ENCODE results near the gene ASB18. TPM values are rescaled to one million over a fixed set of nuclear protein-coding genes. Genes with fewer than 3 reads are reported as not detected.

Gene ASB18
- total and polyA plus RNA-seq, 9 donors, result not detected

DNA sequence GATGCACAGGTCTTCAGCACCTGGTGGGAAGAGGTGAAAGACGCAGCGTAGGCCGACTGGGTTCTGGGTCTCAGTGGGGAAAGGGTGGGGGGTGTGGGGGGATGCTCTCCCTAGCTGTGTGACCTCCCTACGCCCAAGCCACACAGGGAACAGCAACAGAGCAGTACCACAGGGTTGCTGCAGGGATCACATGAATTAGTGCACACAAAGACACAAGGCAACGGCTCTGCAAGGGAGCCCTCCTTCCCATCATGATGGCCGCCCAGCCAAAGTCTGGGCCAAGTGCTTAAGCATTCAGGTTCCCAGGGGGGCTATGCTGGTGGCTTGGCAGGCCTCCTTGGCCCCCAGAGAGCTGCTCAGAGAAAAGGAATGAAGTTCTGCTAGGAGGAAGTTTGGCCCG is 67.8 kb downstream of the ASB18 start:
- WGBS, 3 donors, result 77 to 83% (median 78%) methylated on average over 7 of the region's 7 CpGs
- TF ChIP-seq POLR2A (IDR thresholded peaks at IDR 0.05), result no peak
- TF ChIP-seq EP300 (IDR thresholded peaks at IDR 0.05), result no peak
- TF ChIP-seq, protein P1, sequence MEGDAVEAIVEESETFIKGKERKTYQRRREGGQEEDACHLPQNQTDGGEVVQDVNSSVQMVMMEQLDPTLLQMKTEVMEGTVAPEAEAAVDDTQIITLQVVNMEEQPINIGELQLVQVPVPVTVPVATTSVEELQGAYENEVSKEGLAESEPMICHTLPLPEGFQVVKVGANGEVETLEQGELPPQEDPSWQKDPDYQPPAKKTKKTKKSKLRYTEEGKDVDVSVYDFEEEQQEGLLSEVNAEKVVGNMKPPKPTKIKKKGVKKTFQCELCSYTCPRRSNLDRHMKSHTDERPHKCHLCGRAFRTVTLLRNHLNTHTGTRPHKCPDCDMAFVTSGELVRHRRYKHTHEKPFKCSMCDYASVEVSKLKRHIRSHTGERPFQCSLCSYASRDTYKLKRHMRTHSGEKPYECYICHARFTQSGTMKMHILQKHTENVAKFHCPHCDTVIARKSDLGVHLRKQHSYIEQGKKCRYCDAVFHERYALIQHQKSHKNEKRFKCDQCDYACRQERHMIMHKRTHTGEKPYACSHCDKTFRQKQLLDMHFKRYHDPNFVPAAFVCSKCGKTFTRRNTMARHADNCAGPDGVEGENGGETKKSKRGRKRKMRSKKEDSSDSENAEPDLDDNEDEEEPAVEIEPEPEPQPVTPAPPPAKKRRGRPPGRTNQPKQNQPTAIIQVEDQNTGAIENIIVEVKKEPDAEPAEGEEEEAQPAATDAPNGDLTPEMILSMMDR (IDR thresholded peaks at IDR 0.05), result no peak
- no peaks in the 10 kb centered on the region for H3K27me3 ChIP-seq
- H3K27ac ChIP-seq, result no peak overlapping the region
- no peaks in the 10 kb centered on the region for H3K4me1 ChIP-seq (ENCODE audit: insufficient read depth)
- intact Hi-C loops (cut with DNase I), result no loop called here
- H3K4me3 ChIP-seq, result no peak overlapping the region
- H3K9me3 ChIP-seq, result no peaks in the 10 kb centered on the region
- H3K36me3 ChIP-seq, result no peaks in the 10 kb centered on the region
- no peak for DNase-seq

DNA sequence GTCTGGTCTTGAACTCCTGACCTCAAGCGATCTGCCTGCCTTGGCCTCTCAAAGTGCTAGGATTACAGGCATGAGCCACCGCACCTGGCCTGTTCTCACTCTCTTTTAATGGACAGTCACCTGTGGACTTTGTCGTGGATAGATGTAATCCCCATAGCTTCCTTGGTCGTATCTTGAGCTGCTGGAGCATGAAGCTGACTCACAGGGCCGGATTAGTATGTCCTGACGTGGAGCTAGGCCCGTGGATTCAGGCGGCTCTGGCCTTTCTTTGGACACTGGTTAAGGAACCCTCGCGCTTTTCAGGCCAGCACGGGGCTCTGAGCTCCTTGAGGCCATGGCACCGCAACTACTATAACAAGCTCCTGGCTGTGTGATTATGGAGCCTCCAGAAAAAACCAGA is 68.5 kb downstream of the ASB18 start:
- intact Hi-C loops (cut with DNase I), result no loop called here
- Histone ChIP-seq H3K27me3 (no peaks in the 10 kb centered on the region), H3K9me3 (no peaks in the 10 kb centered on the region), H3K4me3 (no peak overlapping the region), H3K36me3 (no peaks in the 10 kb centered on the region), H3K27ac (no peak overlapping the region), H3K4me1 (ENCODE audit: insufficient read depth) (no peaks in the 10 kb centered on the region)
- 88 to 90% (median 88%) methylated on average over 12 of the region's 12 CpGs for WGBS, 3 donors
- TF ChIP-seq POLR2A (IDR thresholded peaks at IDR 0.05) (no peak), EP300 (IDR thresholded peaks at IDR 0.05) (no peak)
- no peak for DNase-seq

DNA sequence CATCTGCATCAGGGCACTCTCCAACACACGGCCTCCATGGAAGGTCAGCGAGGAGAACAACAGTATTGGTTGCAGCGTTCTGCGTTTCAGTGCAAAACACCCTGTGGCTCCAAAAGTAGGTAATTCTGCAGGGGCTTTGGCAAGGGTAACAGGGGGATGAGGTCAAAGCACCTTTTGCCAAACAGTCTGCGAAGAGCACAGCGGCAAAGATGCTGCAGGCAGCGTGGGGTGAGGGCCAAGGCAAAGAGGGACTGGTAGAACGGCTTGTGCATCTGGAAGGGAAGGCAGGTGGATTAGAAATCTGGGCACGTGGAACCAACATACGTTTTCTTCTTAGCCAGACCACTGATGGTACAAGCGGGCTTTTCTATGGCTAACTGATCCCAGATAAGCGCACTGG is 69.4 kb downstream of the ASB18 start:
- H3K4me3 ChIP-seq, result no peak overlapping the region
- H3K9me3 ChIP-seq, result no peaks in the 10 kb centered on the region
- H3K27me3 ChIP-seq, result no peaks in the 10 kb centered on the region
- H3K4me1 ChIP-seq (ENCODE audit: insufficient read depth), result no peaks in the 10 kb centered on the region
- H3K36me3 ChIP-seq, result no peaks in the 10 kb centered on the region
- DNase-seq, result no peak
- no peak overlapping the region for H3K27ac ChIP-seq
- 83 to 91% (median 90%) methylated on average over 12 of the region's 12 CpGs for WGBS, 3 donors
- intact Hi-C loops (cut with DNase I), result no loop called here
- TF ChIP-seq EP300 (IDR thresholded peaks at IDR 0.05) (no peak), POLR2A (IDR thresholded peaks at IDR 0.05) (no peak)
- TF ChIP-seq, protein P1 (IDR thresholded peaks at IDR 0.05), result no peak

- intact Hi-C loops (cut with DNase I), result no loop called here
- DNase-seq, result no peak
Measured at GRCh38 chr2:236193026-236193425, 71.2 kb downstream of the ASB18 start.

DNA sequence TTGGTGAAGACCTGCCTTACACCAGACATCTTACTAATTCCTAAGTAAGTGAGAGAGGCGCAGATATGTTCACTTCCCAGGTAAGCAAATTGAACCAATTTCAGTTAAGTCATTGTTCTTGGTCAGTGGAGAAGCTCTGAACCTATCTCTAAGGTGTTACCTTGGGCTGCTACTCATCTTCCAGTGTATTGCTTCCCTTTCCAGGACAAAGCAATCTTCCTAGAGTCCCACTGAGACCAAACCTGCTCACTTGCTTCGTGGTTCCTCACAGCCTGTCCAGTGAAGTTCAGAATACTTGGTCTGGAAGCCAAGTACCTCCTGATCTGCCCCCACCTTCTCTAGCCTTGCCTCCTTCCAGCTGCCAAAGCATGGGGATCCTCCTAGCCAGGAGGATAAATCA is 73.5 kb downstream of the ASB18 start:
- Histone ChIP-seq H3K27me3 (no peaks in the 10 kb centered on the region), H3K4me1 (ENCODE audit: insufficient read depth) (no peaks in the 10 kb centered on the region), H3K27ac (no peak overlapping the region), H3K4me3 (no peak overlapping the region), H3K36me3 (no peaks in the 10 kb centered on the region), H3K9me3 (no peaks in the 10 kb centered on the region)
- TF ChIP-seq POLR2A (IDR thresholded peaks at IDR 0.05) (no peak), EP300 (IDR thresholded peaks at IDR 0.05) (no peak)
- TF ChIP-seq, protein P1 (IDR thresholded peaks at IDR 0.05), result no peak
- 83 to 87% (median 86%) methylated on average over 2 of the region's 2 CpGs for WGBS, 3 donors
- intact Hi-C loops (cut with DNase I), result no loop called here
- no peak for DNase-seq

More at GRCh38 chr2:236193026-236193425, 71.2 kb downstream of the ASB18 start:
- H3K9me3 ChIP-seq, result no peaks in the 10 kb centered on the region
- no peak overlapping the region for H3K4me3 ChIP-seq
- no peaks in the 10 kb centered on the region for H3K27me3 ChIP-seq
- 77 to 85% (median 82%) methylated on average over 10 of the region's 10 CpGs for WGBS, 3 donors
- no peaks in the 10 kb centered on the region for H3K36me3 ChIP-seq
- H3K4me1 ChIP-seq (ENCODE audit: insufficient read depth), result no peaks in the 10 kb centered on the region
- no peak overlapping the region for H3K27ac ChIP-seq
- TF ChIP-seq, protein P1 (IDR thresholded peaks at IDR 0.05), result no peak
- TF ChIP-seq POLR2A (IDR thresholded peaks at IDR 0.05) (no peak), EP300 (IDR thresholded peaks at IDR 0.05) (no peak)
